H1 (cell line): Measurements from ENCODE around the gene EYA4. TPM values are rescaled to one million over a fixed set of nuclear protein-coding genes. Genes with fewer than 3 reads are reported as not detected.

Experiments used
- CTCF ChIA-PET: fragments of 300-600 bp; sonication (Branson Sonifier 250); formaldehyde crosslinking; loops from one replicate; lab custom pipeline; 2021; ENCODE audit not compliant: partially characterized antibody; lab: Charles Lee
- POLR2A ChIA-PET: fragments of 300-600 bp; sonication (Branson Sonifier 250); formaldehyde crosslinking; loops from one replicate; lab custom pipeline; 2021; ENCODE audit warnings: inconsistent platforms; ENCODE audit not compliant: partially characterized antibody; lab: Charles Lee
- DNase-seq, 2 experiments: peaks; one replicate each; pipeline versions ENCODE4 v3.0.0 to v3.0.0-alpha.2; 2010 to 2022; ENCODE audit warnings: low spot score in 2 of 2, low read depth in 1 of 2, mixed read lengths in 1 of 2
- FAIRE-seq: peaks from 2 replicates; lab custom pipeline; 2011; peaks lifted over from hg19 to GRCh38; lab: Jason Lieb, UNC
- H2AFZ ChIP-seq: 2 replicates; pipeline ENCODE4 v1.8.1; 2012; ENCODE audit warnings: low read length, inconsistent platforms
- H2AK5ac ChIP-seq: 2 replicates; pipeline ENCODE4 v1.6.1; 2013; ENCODE audit warnings: low read depth, low read length
- H2BK120ac ChIP-seq: replicated peaks from 2 replicates; pipeline ENCODE3; 2013; ENCODE audit warnings: low read depth, low read length, inconsistent platforms
- H2BK12ac ChIP-seq: 2 replicates; pipeline ENCODE4 v1.6.1; 2013; ENCODE audit warnings: low read depth, low read length
- H2BK15ac ChIP-seq: 2 replicates; pipeline ENCODE4 v1.6.1; 2013; ENCODE audit warnings: low read length
- H2BK20ac ChIP-seq: 2 replicates; pipeline ENCODE4 v1.6.1; 2013; ENCODE audit warnings: low read length
- H2BK5ac ChIP-seq: 2 replicates; pipeline ENCODE4 v1.6.1; 2013; ENCODE audit warnings: low read depth, low read length
- H3K14ac ChIP-seq: 2 replicates; pipeline ENCODE4 v1.6.1; 2013; ENCODE audit warnings: inconsistent platforms; ENCODE audit not compliant: insufficient read length
- H3K18ac ChIP-seq: 2 replicates; pipeline ENCODE4 v1.6.1; 2013; ENCODE audit warnings: low read length; ENCODE audit errors: extremely low read depth
- H3K23ac ChIP-seq: 2 replicates; pipeline ENCODE4 v1.6.1; 2013; ENCODE audit warnings: inconsistent platforms; ENCODE audit not compliant: insufficient read length
- H3K23me2 ChIP-seq: 2 replicates; pipeline ENCODE4 v1.6.1; 2013; ENCODE audit warnings: low read depth, low read length
- H3K27ac ChIP-seq: 2 replicates; pipeline ENCODE4 v1.6.1; 2011; ENCODE audit warnings: low read depth, low read length, inconsistent platforms
- H3K27me3 ChIP-seq, 4 experiments: replicated peaks in 1 of 4; 1 replicate in 1 of 4; 2 replicates in 3 of 4; pipeline versions ENCODE4 v1.6.1 to v1.8.1; 2011 to 2013; ENCODE audit warnings: low read length in 3 of 4, mild to moderate bottlenecking in 3 of 4, inconsistent platforms in 2 of 4, mixed read lengths in 2 of 4, moderate library complexity in 1 of 4; ENCODE audit not compliant: control insufficient read depth in 3 of 4, insufficient read depth in 3 of 4; ENCODE audit errors: extremely low read depth in 1 of 4
- H3K36me3 ChIP-seq, 4 experiments: 2 replicates each; pipeline versions ENCODE4 v1.6.1 to v1.8.1; 2011 to 2013; ENCODE audit warnings: mild to moderate bottlenecking in 4 of 4, low read length in 3 of 4, moderate library complexity in 2 of 4, control low read depth in 1 of 4, inconsistent platforms in 1 of 4; ENCODE audit not compliant: insufficient read depth in 4 of 4, control insufficient read depth in 2 of 4
- H3K4ac ChIP-seq: replicated peaks from 2 replicates; pipeline ENCODE3; 2013; ENCODE audit warnings: low read length, low read depth, mixed read lengths, inconsistent platforms; ENCODE audit not compliant: insufficient read length
- H3K4me1 ChIP-seq, 4 experiments: replicated peaks in 1 of 4; 1 replicate in 1 of 4; 2 replicates in 3 of 4; pipeline versions ENCODE4 v1.6.1 to v1.8.1; 2011 to 2013; ENCODE audit warnings: low read length in 3 of 4, inconsistent platforms in 2 of 4, mixed read lengths in 1 of 4; ENCODE audit not compliant: insufficient read depth in 4 of 4, control insufficient read depth in 3 of 4
- H3K4me2 ChIP-seq, 2 experiments: 2 replicates each; pipeline versions ENCODE4 v1.6.1 to v1.8.1; 2011 to 2013; ENCODE audit warnings: low read depth in 2 of 2, low read length in 2 of 2, control low read depth in 1 of 2, inconsistent platforms in 1 of 2, mild to moderate bottlenecking in 1 of 2; ENCODE audit not compliant: insufficient read depth in 1 of 2
- H3K4me3 ChIP-seq, 4 experiments: fragments of 200-600, 300-600 bp in 1 of 4; sonication (generic), shearing (Covaris generic), sonication (Bioruptor Twin) in 1 of 4; 2 replicates each; pipeline versions ENCODE4 v1.5.1 to v1.8.1; 2011 to 2016; ENCODE audit warnings: low read length in 4 of 4, low read depth in 3 of 4, control low read depth in 2 of 4, inconsistent platforms in 2 of 4, mild to moderate bottlenecking in 2 of 4, mixed read lengths in 1 of 4, moderate library complexity in 1 of 4; ENCODE audit not compliant: insufficient read depth in 2 of 4; ENCODE audit errors: extremely low read depth in 1 of 4
- H3K56ac ChIP-seq: replicated peaks from 2 replicates; pipeline ENCODE3; 2013; ENCODE audit warnings: low read depth, mild to moderate bottlenecking, mixed read lengths, low read length, inconsistent platforms; ENCODE audit not compliant: insufficient read length
- H3K79me1 ChIP-seq: 2 replicates; pipeline ENCODE4 v1.6.1; 2013; ENCODE audit warnings: low read depth, low read length, control low read depth
- H3K79me2 ChIP-seq, 2 experiments: 2 replicates each; pipeline versions ENCODE4 v1.6.1 to v1.8.1; 2012 to 2013; ENCODE audit warnings: low read length in 2 of 2, mild to moderate bottlenecking in 2 of 2, inconsistent platforms in 1 of 2; ENCODE audit not compliant: insufficient read depth in 2 of 2, control insufficient read depth in 1 of 2
- H3K9ac ChIP-seq, 4 experiments: replicated peaks in 1 of 4; 1 replicate in 1 of 4; 2 replicates in 3 of 4; pipeline versions ENCODE4 v1.6.1 to v1.8.1; 2011 to 2013; ENCODE audit warnings: low read depth in 3 of 4, low read length in 3 of 4, control low read depth in 2 of 4, mild to moderate bottlenecking in 2 of 4, moderate library complexity in 2 of 4, inconsistent platforms in 1 of 4; ENCODE audit errors: extremely low read depth in 1 of 4
- H3K9me3 ChIP-seq, 2 experiments: 2 replicates each; pipeline versions ENCODE4 v1.6.1 to v1.8.1; 2012 to 2013; ENCODE audit warnings: mild to moderate bottlenecking in 2 of 2, moderate library complexity in 2 of 2, control low read depth in 1 of 2, inconsistent platforms in 1 of 2, low read depth in 1 of 2, low read length in 1 of 2, mixed read lengths in 1 of 2; ENCODE audit not compliant: insufficient read depth in 2 of 2
- H4K20me1 ChIP-seq, 2 experiments: replicated peaks in 1 of 2; 2 replicates each; pipeline versions ENCODE3 to v1.8.1; 2011 to 2013; ENCODE audit warnings: inconsistent platforms in 2 of 2, low read length in 2 of 2, mild to moderate bottlenecking in 1 of 2; ENCODE audit not compliant: insufficient read depth in 2 of 2, control insufficient read depth in 1 of 2
- H4K5ac ChIP-seq: 2 replicates; pipeline ENCODE4 v1.6.1; 2013; ENCODE audit warnings: low read length, low read depth, mixed read lengths, inconsistent platforms; ENCODE audit not compliant: insufficient read length
- H4K8ac ChIP-seq: 2 replicates; pipeline ENCODE4 v1.8.0; 2013; ENCODE audit warnings: mild to moderate bottlenecking, moderate library complexity, low read length, inconsistent platforms; ENCODE audit not compliant: insufficient read depth; ENCODE audit errors: extremely low read depth
- H4K91ac ChIP-seq: replicated peaks from 2 replicates; pipeline ENCODE3; 2013; ENCODE audit warnings: low read length, mixed read lengths, inconsistent platforms; ENCODE audit not compliant: insufficient read length
- WGBS, 2 experiments: shearing (Covaris generic) in 1 of 2; methylation state at CpG; one replicate each; pipeline versions ENCODE4 v1.1.6 to v1.1.7; 2013 to 2015; ENCODE audit warnings: low lambda C conversion rate in 2 of 2, mixed read lengths in 2 of 2, inconsistent platforms in 1 of 2, low coverage in 1 of 2, missing lambda C conversion rate in 1 of 2; ENCODE audit not compliant: insufficient replicate concordance in 2 of 2, insufficient coverage in 1 of 2, insufficient read length in 1 of 2; ENCODE audit errors: extremely low coverage in 1 of 2, missing lambda C conversion rate in 1 of 2; 5-methylcytosine and 5-hydroxymethylcytosine counted together
- polyA plus RNA-seq, 7 experiments: library from polyadenylated mRNA; depleted of rRNA in 3 of 7; stranded (reverse) in 5 of 7; unstranded in 2 of 7; fragments of >200 nt in 5 of 7; fragments of 200-250 nt in 2 of 7; gene quantifications; 1 replicate in 5 of 7; 2 replicates in 1 of 7; 4 replicates in 1 of 7; pipeline versions ENCODE4 v1.2.1 to v1.2.3, GENCODE V29; 2011 to 2013; ENCODE audit warnings: missing spikeins in 2 of 7, mixed read lengths in 2 of 7
- total RNA-seq: library from RNA; stranded (reverse); fragmentation: NEBNext Ultra II Directional; extraction: Animal tissue kit (Norgen Biotek cat#: 25700); gene quantifications from 2 replicates; pipeline ENCODE4 v1.2.1, GENCODE V29; 2021
- TF ChIP-seq, protein P1 (sequence below): fragments of 300-600 bp; sonication (generic); IDR thresholded peaks from 2 replicates; pipeline ENCODE4 v1.7.1; 2012; ENCODE audit warnings: low read length, moderate library complexity, mild to moderate bottlenecking, inconsistent platforms; ENCODE audit not compliant: insufficient replicate concordance

Gene EYA4
- total and polyA plus RNA-seq, 2 of the 8 experiments (the other 6 are each of a cell fraction or from before 2014, with no cell fraction given) = 0.06 to 0.17 TPM

DNA sequence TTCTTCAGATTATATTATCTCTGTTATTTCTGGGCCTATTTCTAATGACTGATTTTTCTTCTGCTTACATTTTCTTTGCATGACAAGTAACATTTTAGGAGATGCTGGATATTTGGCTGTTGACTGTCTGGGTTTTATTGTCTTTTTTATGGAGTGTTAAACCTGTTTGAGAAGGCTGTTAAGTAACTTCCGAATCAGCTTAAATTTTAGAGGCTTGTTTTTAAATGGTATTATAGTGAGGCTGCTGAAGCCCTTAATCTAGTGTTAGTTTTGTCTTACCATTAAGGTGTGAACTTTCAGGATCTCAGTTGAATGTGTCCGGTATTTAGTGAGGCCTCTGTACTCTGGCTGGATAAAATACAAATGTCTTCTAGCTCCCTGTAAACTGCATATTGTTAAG is 109.8 kb downstream of the EYA4 start:
- H3K23me2 ChIP-seq = no peaks in the 10 kb centered on the region
- H3K4ac ChIP-seq = no peak overlapping the region
- H3K27ac ChIP-seq = no peak overlapping the region
- H4K8ac ChIP-seq = no peak overlapping the region
- no peak overlapping the region for H3K14ac ChIP-seq
- H4K91ac ChIP-seq = no peak overlapping the region
- no peak overlapping the region for H2AFZ ChIP-seq
- H3K9me3 ChIP-seq = no peaks in the 10 kb centered on the region
- H3K9ac ChIP-seq = no peak overlapping the region
- H3K79me1 ChIP-seq = no peaks in the 10 kb centered on the region
- no peaks in the 10 kb centered on the region for H3K79me2 ChIP-seq
- no peak overlapping the region for H2BK20ac ChIP-seq
- no peak overlapping the region for H2AK5ac ChIP-seq
- DNase-seq (no peak), FAIRE-seq (no peak)
- H2BK12ac ChIP-seq = no peak overlapping the region
- no peak overlapping the region for H4K5ac ChIP-seq
- H3K23ac ChIP-seq = no peak overlapping the region
- H3K4me2 ChIP-seq = no peak overlapping the region
- H3K4me3 ChIP-seq = no peak overlapping the region
- H2BK120ac ChIP-seq = no peak overlapping the region
- H3K56ac ChIP-seq = no peak overlapping the region
- ChIA-PET CTCF (no interaction called here), POLR2A (no interaction called here)
- no peaks in the 10 kb centered on the region for H3K27me3 ChIP-seq
- H3K18ac ChIP-seq = no peak overlapping the region
- WGBS, 2 experiments = 94% methylated on average over 2 of the region's 2 CpGs; no CpG with 5 or more reads in 1 of the 2 experiments
- H2BK15ac ChIP-seq = no peak overlapping the region
- no peak overlapping the region for H2BK5ac ChIP-seq
- no peaks in the 10 kb centered on the region for H3K36me3 ChIP-seq
- H4K20me1 ChIP-seq = no peaks in the 10 kb centered on the region
- H3K4me1 ChIP-seq = no peaks in the 10 kb centered on the region
- TF ChIP-seq, protein P1, sequence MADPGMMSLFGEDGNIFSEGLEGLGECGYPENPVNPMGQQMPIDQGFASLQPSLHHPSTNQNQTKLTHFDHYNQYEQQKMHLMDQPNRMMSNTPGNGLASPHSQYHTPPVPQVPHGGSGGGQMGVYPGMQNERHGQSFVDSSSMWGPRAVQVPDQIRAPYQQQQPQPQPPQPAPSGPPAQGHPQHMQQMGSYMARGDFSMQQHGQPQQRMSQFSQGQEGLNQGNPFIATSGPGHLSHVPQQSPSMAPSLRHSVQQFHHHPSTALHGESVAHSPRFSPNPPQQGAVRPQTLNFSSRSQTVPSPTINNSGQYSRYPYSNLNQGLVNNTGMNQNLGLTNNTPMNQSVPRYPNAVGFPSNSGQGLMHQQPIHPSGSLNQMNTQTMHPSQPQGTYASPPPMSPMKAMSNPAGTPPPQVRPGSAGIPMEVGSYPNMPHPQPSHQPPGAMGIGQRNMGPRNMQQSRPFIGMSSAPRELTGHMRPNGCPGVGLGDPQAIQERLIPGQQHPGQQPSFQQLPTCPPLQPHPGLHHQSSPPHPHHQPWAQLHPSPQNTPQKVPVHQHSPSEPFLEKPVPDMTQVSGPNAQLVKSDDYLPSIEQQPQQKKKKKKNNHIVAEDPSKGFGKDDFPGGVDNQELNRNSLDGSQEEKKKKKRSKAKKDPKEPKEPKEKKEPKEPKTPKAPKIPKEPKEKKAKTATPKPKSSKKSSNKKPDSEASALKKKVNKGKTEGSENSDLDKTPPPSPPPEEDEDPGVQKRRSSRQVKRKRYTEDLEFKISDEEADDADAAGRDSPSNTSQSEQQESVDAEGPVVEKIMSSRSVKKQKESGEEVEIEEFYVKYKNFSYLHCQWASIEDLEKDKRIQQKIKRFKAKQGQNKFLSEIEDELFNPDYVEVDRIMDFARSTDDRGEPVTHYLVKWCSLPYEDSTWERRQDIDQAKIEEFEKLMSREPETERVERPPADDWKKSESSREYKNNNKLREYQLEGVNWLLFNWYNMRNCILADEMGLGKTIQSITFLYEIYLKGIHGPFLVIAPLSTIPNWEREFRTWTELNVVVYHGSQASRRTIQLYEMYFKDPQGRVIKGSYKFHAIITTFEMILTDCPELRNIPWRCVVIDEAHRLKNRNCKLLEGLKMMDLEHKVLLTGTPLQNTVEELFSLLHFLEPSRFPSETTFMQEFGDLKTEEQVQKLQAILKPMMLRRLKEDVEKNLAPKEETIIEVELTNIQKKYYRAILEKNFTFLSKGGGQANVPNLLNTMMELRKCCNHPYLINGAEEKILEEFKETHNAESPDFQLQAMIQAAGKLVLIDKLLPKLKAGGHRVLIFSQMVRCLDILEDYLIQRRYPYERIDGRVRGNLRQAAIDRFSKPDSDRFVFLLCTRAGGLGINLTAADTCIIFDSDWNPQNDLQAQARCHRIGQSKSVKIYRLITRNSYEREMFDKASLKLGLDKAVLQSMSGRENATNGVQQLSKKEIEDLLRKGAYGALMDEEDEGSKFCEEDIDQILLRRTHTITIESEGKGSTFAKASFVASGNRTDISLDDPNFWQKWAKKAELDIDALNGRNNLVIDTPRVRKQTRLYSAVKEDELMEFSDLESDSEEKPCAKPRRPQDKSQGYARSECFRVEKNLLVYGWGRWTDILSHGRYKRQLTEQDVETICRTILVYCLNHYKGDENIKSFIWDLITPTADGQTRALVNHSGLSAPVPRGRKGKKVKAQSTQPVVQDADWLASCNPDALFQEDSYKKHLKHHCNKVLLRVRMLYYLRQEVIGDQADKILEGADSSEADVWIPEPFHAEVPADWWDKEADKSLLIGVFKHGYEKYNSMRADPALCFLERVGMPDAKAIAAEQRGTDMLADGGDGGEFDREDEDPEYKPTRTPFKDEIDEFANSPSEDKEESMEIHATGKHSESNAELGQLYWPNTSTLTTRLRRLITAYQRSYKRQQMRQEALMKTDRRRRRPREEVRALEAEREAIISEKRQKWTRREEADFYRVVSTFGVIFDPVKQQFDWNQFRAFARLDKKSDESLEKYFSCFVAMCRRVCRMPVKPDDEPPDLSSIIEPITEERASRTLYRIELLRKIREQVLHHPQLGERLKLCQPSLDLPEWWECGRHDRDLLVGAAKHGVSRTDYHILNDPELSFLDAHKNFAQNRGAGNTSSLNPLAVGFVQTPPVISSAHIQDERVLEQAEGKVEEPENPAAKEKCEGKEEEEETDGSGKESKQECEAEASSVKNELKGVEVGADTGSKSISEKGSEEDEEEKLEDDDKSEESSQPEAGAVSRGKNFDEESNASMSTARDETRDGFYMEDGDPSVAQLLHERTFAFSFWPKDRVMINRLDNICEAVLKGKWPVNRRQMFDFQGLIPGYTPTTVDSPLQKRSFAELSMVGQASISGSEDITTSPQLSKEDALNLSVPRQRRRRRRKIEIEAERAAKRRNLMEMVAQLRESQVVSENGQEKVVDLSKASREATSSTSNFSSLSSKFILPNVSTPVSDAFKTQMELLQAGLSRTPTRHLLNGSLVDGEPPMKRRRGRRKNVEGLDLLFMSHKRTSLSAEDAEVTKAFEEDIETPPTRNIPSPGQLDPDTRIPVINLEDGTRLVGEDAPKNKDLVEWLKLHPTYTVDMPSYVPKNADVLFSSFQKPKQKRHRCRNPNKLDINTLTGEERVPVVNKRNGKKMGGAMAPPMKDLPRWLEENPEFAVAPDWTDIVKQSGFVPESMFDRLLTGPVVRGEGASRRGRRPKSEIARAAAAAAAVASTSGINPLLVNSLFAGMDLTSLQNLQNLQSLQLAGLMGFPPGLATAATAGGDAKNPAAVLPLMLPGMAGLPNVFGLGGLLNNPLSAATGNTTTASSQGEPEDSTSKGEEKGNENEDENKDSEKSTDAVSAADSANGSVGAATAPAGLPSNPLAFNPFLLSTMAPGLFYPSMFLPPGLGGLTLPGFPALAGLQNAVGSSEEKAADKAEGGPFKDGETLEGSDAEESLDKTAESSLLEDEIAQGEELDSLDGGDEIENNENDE = no peak
